Epithelial cell of prostate (primary cell): ENCODE measurements around the gene DHRSX.
"Not testable (repeated sequence)": the region's sequence is repeated elsewhere in the genome, so short reads cannot be mapped to it uniquely, and the experiment has no call there.

Source experiments
- DNase-seq: peaks from one replicate; pipeline ENCODE4 v3.0.0-alpha.2; 2011; ENCODE audit warnings: low read depth, low spot score
- H3K27ac ChIP-seq: fragments of 450-650 bp; 2 replicates; pipeline ENCODE4 v1.5.1; 2017; ENCODE audit warnings: mild to moderate bottlenecking

The DHRSX gene

GRCh38 chrX:2376166-2376565 lies 124.6 kb downstream of the DHRSX start:
- no peak for DNase-seq
- H3K27ac ChIP-seq, result no peak overlapping the region

GRCh38 chrX:2374086-2374485 lies 126.7 kb downstream of the DHRSX start:
- no peak overlapping the region for H3K27ac ChIP-seq
- no peak for DNase-seq

GRCh38 chrX:2373615-2374014 lies 127.2 kb downstream of the DHRSX start:
- no peak for DNase-seq
- no peak overlapping the region for H3K27ac ChIP-seq

- no peak for DNase-seq
- no peak overlapping the region for H3K27ac ChIP-seq
Observed at GRCh38 chrX:2371026-2371711, 129.6 kb downstream of the DHRSX start.

GRCh38 chrX:2370456-2370855 lies 130.3 kb downstream of the DHRSX start:
- no peak for DNase-seq

GRCh38 chrX:2369206-2369605 lies 131.6 kb downstream of the DHRSX start:
- no peak overlapping the region for H3K27ac ChIP-seq
- DNase-seq, result no peak

More at GRCh38 chrX:2370456-2370855, 130.3 kb downstream of the DHRSX start:
- H3K27ac ChIP-seq, result no peak overlapping the region

GRCh38 chrX:2360731-2361130 lies 140.0 kb downstream of the DHRSX start:
- no peak for DNase-seq
- H3K27ac ChIP-seq, result no peak overlapping the region

- DNase-seq, H3K27ac ChIP-seq: not testable (repeated sequence)
Observed at GRCh38 chrX:2359522-2359921, 141.3 kb downstream of the DHRSX start.

GRCh38 chrX:2351999-2352995 lies 148.5 kb downstream of the DHRSX start:
- no peak overlapping the region for H3K27ac ChIP-seq
- no peak for DNase-seq

GRCh38 chrX:2351321-2351720 lies 149.5 kb downstream of the DHRSX start:
- DNase-seq, result peak; percentile 12
- no peak overlapping the region for H3K27ac ChIP-seq

- H3K27ac ChIP-seq, result not testable (repeated sequence)
Observed at GRCh38 chrX:2350703-2351102, 150.1 kb downstream of the DHRSX start.

GRCh38 chrX:2350036-2350435 lies 150.7 kb downstream of the DHRSX start:
- not testable (repeated sequence) for DNase-seq

More at GRCh38 chrX:2350703-2351102, 150.1 kb downstream of the DHRSX start:
- not testable (repeated sequence) for DNase-seq

GRCh38 chrX:2348211-2348610 lies 152.6 kb downstream of the DHRSX start:
- H3K27ac ChIP-seq, result no peak overlapping the region
- DNase-seq, result no peak

More at GRCh38 chrX:2350036-2350435, 150.7 kb downstream of the DHRSX start:
- H3K27ac ChIP-seq, result not testable (repeated sequence)

GRCh38 chrX:2346158-2346557 lies 154.6 kb downstream of the DHRSX start:
- no peak overlapping the region for H3K27ac ChIP-seq
- DNase-seq, result no peak

- no peak for DNase-seq
- H3K27ac ChIP-seq, result no peak overlapping the region
Observed at GRCh38 chrX:2345562-2345961, 155.2 kb downstream of the DHRSX start.

- H3K27ac ChIP-seq, result no peak overlapping the region
Observed at GRCh38 chrX:2343413-2343812, 157.4 kb downstream of the DHRSX start.

GRCh38 chrX:2342874-2343273 lies 157.9 kb downstream of the DHRSX start:
- no peak for DNase-seq
- H3K27ac ChIP-seq, result no peak overlapping the region

More at GRCh38 chrX:2343413-2343812, 157.4 kb downstream of the DHRSX start:
- DNase-seq, result no peak

GRCh38 chrX:2342281-2342688 lies 158.5 kb downstream of the DHRSX start:
- DNase-seq, result no peak
- no peak overlapping the region for H3K27ac ChIP-seq

GRCh38 chrX:2340991-2341390 lies 159.8 kb downstream of the DHRSX start:
- DNase-seq, result no peak
- no peak overlapping the region for H3K27ac ChIP-seq

- H3K27ac ChIP-seq, result no peak overlapping the region
- DNase-seq, result no peak
Observed at GRCh38 chrX:2336181-2336580, 164.6 kb downstream of the DHRSX start.

GRCh38 chrX:2334237-2334636 lies 166.5 kb downstream of the DHRSX start:
- H3K27ac ChIP-seq, result no peak overlapping the region
- no peak for DNase-seq
